B cell (primary cell): ENCODE results near the gene MBD3. TPM values are rescaled to one million over a fixed set of nuclear protein-coding genes. Genes with fewer than 3 reads are reported as not detected.

Source experiments
- ATAC-seq: fragments of 200-7000 bp; cut with Tn5 transposase; one replicate; pipeline ENCODE4 v1.10.0; 2021; ENCODE audit warnings: low read depth, mild to moderate bottlenecking, moderate number of reproducible peaks, moderate library complexity
- CTCF ChIA-PET: fragments of 350-600 bp; sonication (Branson Sonifier 250); formaldehyde crosslinking; loops from one replicate; lab custom pipeline; 2021; ENCODE audit warnings: antibody characterized with exemption, inconsistent platforms; lab: Charles Lee
- POLR2A ChIA-PET: fragments of 350-600 bp; sonication (Branson Sonifier 250); formaldehyde crosslinking; loops from one replicate; lab custom pipeline; 2021; ENCODE audit warnings: antibody characterized with exemption; lab: Charles Lee
- DNase-seq: peaks from one replicate; pipeline ENCODE4 v3.0.0; 2013
- H2AFZ ChIP-seq: 2 replicates; pipeline ENCODE4 v1.6.1; 2012; ENCODE audit warnings: mild to moderate bottlenecking, low read depth, low read length; ENCODE audit not compliant: insufficient read depth, poor library complexity, severe bottlenecking
- H3K27ac ChIP-seq, 2 donors: 1 replicate in 1 of 2; 2 replicates in 1 of 2; pipeline ENCODE4 v1.5.1; 2012 to 2013; ENCODE audit warnings: low read length in 2 of 2, mild to moderate bottlenecking in 2 of 2, moderate library complexity in 1 of 2
- H3K27me3 ChIP-seq, 4 experiments: fragments of 200-600 bp in 1 of 4; sonication (generic) in 1 of 4; replicated peaks in 1 of 4; 1 replicate in 2 of 4; 2 replicates in 2 of 4; pipeline versions ENCODE4 v1.6.1 to v1.7.0; 2013 to 2016; ENCODE audit warnings: low read length in 3 of 4, mild to moderate bottlenecking in 2 of 4, mixed read lengths in 1 of 4, moderate library complexity in 1 of 4; ENCODE audit not compliant: insufficient read depth in 4 of 4, control insufficient read depth in 3 of 4; ENCODE audit errors: control extremely low read depth in 1 of 4
- H3K36me3 ChIP-seq, 2 experiments: replicated peaks in 1 of 2; 1 replicate in 1 of 2; 2 replicates in 1 of 2; pipeline versions ENCODE4 v1.6.1 to v1.7.1; 2013; ENCODE audit warnings: low read length in 1 of 2; ENCODE audit not compliant: insufficient read depth in 2 of 2, control insufficient read depth in 1 of 2; ENCODE audit errors: control extremely low read depth in 1 of 2, extremely low read depth in 1 of 2
- H3K4me1 ChIP-seq, 2 donors: fragments of 200-600 bp in 1 of 2; sonication (generic) in 1 of 2; 1 replicate in 1 of 2; 2 replicates in 1 of 2; pipeline versions ENCODE4 v1.5.1 to v1.6.1; 2013 to 2017; ENCODE audit warnings: low read length in 2 of 2; ENCODE audit not compliant: control insufficient read depth in 2 of 2, insufficient read depth in 2 of 2
- H3K4me2 ChIP-seq: replicated peaks from 2 replicates; pipeline ENCODE3; 2012; ENCODE audit warnings: mild to moderate bottlenecking, low read depth, low read length; ENCODE audit not compliant: poor library complexity, severe bottlenecking
- H3K4me3 ChIP-seq, 5 experiments: fragments of 200-600 bp in 1 of 5; sonication (generic) in 1 of 5; 1 replicate in 3 of 5; 2 replicates in 2 of 5; pipeline versions ENCODE4 v1.5.1 to v1.7.0; 2011 to 2016; ENCODE audit warnings: low read length in 4 of 5, mild to moderate bottlenecking in 4 of 5, low read depth in 2 of 5, control low read depth in 1 of 5, moderate library complexity in 1 of 5; ENCODE audit not compliant: insufficient read depth in 1 of 5; ENCODE audit errors: control extremely low read depth in 1 of 5, extremely low read depth in 1 of 5
- H3K79me2 ChIP-seq: fragments of 200-600 bp; sonication (generic); one replicate; pipeline ENCODE4 v1.6.0; 2016; ENCODE audit warnings: low read length; ENCODE audit not compliant: control insufficient read depth, insufficient read depth
- H3K9ac ChIP-seq: fragments of 200-600 bp; sonication (generic); 2 replicates; pipeline ENCODE4 v1.6.1; 2017; ENCODE audit warnings: mild to moderate bottlenecking, low read length, moderate library complexity
- H3K9me3 ChIP-seq, 3 donors: one replicate each; pipeline versions ENCODE4 v1.6.1 to v1.7.1; 2013; ENCODE audit warnings: low read length in 2 of 3; ENCODE audit not compliant: control insufficient read depth in 2 of 3, insufficient read depth in 1 of 3; ENCODE audit errors: control extremely low read depth in 1 of 3
- H4K20me1 ChIP-seq: 2 replicates; pipeline ENCODE4 v1.6.0; 2012; ENCODE audit warnings: mild to moderate bottlenecking, low read length; ENCODE audit not compliant: insufficient read depth, control insufficient read depth, poor library complexity, severe bottlenecking
- H3K27ac Mint-ChIP-seq: one replicate; pipeline ENCODE4 v1.8.0; 2021; ENCODE audit warnings: mixed read lengths
- H3K27me3 Mint-ChIP-seq: one replicate; pipeline ENCODE4 v1.8.0; 2021; ENCODE audit warnings: mixed read lengths
- H3K4me1 Mint-ChIP-seq: one replicate; pipeline ENCODE4 v1.8.0; 2021; ENCODE audit warnings: mixed read lengths
- H3K4me3 Mint-ChIP-seq: one replicate; pipeline ENCODE4 v1.8.0; 2021; ENCODE audit warnings: mixed read lengths
- H3K9me3 Mint-ChIP-seq: one replicate; pipeline ENCODE4 v1.8.0; 2022; ENCODE audit warnings: mixed read lengths; ENCODE audit not compliant: insufficient read depth
- CTCF ChIP-seq: fragments of 200-600 bp; IDR thresholded peaks from one replicate; pipeline ENCODE4 v1.8.0; 2022; ENCODE audit warnings: antibody characterized with exemption, mild to moderate bottlenecking
- EZH2 ChIP-seq: IDR thresholded peaks from 2 replicates; pipeline ENCODE4 v1.6.1; 2012; ENCODE audit warnings: borderline replicate concordance, low read depth, mild to moderate bottlenecking, moderate library complexity, low read length; ENCODE audit not compliant: insufficient read depth, poor library complexity, severe bottlenecking
- WGBS: methylation state at CpG from one replicate; pipeline ENCODE4 v1.1.5; 2013; ENCODE audit warnings: missing lambda C conversion rate; ENCODE audit not compliant: insufficient coverage; 5-methylcytosine and 5-hydroxymethylcytosine counted together
- intact Hi-C: fragments of 100-400 bp; cut with micrococcal nuclease; formaldehyde crosslinking; loops from one replicate; pipeline ENCODE4 v1.10.0; 2022
- polyA plus RNA-seq: library from polyadenylated mRNA; depleted of rRNA; stranded (reverse); fragments of >200 nt; gene quantifications from 2 replicates; pipeline ENCODE4 v1.2.3, GENCODE V29; 2012
- total RNA-seq, 2 donors: library from RNA; stranded (reverse); fragments of 120-200 nt in 1 of 2; gene quantifications; 1 replicate in 1 of 2; 2 replicates in 1 of 2; pipeline versions ENCODE4 v1.2.3 to v1.2.4, GENCODE V29; 2013 to 2022

Gene MBD3
- total and polyA plus RNA-seq, 2 donors (not counting 1 experiment from before 2014, with no cell fraction given): 48.1 to 84.6 TPM

DNA sequence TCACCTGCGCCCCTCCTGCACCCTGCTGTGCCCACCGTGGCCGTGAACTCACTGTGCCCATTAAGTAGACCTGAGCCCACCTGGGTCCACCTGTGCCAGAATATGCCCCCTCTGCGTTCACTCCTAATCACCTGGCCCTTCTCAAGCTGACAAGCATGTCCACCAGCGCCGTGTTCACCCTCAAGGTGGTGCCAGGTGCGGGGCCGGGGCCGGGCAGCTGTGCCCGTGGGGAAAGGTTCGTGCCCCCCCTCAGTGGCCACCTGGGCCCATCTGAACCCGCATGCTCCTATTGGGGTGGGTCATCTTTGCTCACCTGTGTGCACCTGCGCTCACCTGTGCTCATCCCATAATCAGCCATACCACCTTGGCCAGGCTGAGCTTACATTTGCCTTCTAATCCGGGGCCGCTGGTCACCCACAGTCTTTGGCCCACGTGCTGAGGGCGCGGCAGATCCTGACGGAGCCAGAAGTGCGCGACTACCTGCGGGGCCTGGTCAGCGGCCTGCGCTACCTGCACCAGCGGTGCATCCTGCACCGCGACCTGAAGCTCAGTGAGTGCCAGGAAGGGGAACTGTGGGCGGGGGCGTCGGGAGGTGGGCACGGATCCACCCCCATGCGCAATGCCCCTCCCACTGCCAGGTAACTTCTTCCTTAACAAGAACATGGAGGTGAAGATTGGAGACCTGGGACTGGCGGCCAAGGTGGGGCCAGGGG is 66.4 kb downstream of the MBD3 start:
- POLR2A ChIA-PET: no interaction called here
- H3K9ac ChIP-seq: no peak overlapping the region
- H3K27ac ChIP-seq: no peak overlapping the region
- CTCF ChIA-PET: no interaction called here
- H3K36me3 ChIP-seq: no peaks in the 10 kb centered on the region
- H3K79me2 ChIP-seq: no peaks in the 10 kb centered on the region
- H3K4me1 ChIP-seq: peaks cover 3 to 8% of the 10 kb centered on the region in 2 donors
- DNase-seq (no peak), ATAC-seq (no peak)
- TF ChIP-seq EZH2 (no peak), CTCF (no peak)
- no peak overlapping the region for H3K4me2 ChIP-seq
- intact Hi-C loops: no loop called here
- no peak overlapping the region for H3K4me3 Mint-ChIP-seq
- H3K9me3 Mint-ChIP-seq: no peaks in the 10 kb centered on the region
- peaks cover 40% of the 10 kb centered on the region for H3K27me3 Mint-ChIP-seq
- H3K27ac Mint-ChIP-seq: peak overlapping the region; percentile 61
- H3K4me1 Mint-ChIP-seq: peaks cover 7% of the 10 kb centered on the region
- no peaks in the 10 kb centered on the region for H4K20me1 ChIP-seq
- WGBS: 87% methylated on average over 31 of the region's 33 CpGs
- peaks cover 0 to 7% (median 0%) of the 10 kb centered on the region in 3 donors for H3K9me3 ChIP-seq
- peaks cover 0 to 36% (median 16%) of the 10 kb centered on the region in 4 experiments for H3K27me3 ChIP-seq
- no peak overlapping the region for H2AFZ ChIP-seq
- no peak overlapping the region for H3K4me3 ChIP-seq

DNA sequence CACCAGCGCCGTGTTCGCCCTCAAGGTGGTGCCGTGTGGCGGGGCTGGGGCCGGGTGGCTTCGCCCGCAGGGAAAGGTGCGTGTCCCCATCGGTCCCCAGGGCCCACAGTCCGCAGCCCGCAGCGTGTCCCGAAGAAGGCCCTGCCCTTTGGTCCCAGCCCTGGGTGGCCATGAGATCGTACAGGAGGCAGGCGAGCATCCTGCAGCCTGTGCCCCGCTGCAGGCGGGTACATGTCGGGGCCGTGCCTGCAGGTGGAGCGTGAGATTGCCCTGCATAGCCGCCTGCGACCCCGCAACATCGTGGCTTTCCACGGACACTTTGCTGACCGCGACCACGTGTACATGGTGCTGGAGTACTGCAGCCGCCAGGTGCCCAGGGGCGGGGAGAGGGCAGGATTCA is 67.3 kb downstream of the MBD3 start:
- Histone ChIP-seq H3K9ac (no peak overlapping the region), H2AFZ (no peak overlapping the region), H3K4me1 (peaks cover 3 to 8% of the 10 kb centered on the region in 2 donors), H4K20me1 (no peaks in the 10 kb centered on the region), H3K27ac (no peak overlapping the region), H3K4me3 (no peak overlapping the region), H3K79me2 (no peaks in the 10 kb centered on the region), H3K9me3 (peaks cover 0 to 7% (median 0%) of the 10 kb centered on the region in 3 donors), H3K4me2 (no peak overlapping the region), H3K27me3 (peaks cover 0 to 36% (median 16%) of the 10 kb centered on the region in 4 experiments), H3K36me3 (no peaks in the 10 kb centered on the region)
- 68% methylated on average over 31 of the region's 31 CpGs for WGBS
- Mint-ChIP-seq H3K27me3 (peaks cover 40% of the 10 kb centered on the region), H3K4me3 (no peak overlapping the region), H3K4me1 (peaks cover 7% of the 10 kb centered on the region), H3K9me3 (no peaks in the 10 kb centered on the region), H3K27ac (no peak overlapping the region)
- CTCF ChIA-PET: no interaction called here
- DNase-seq (no peak), ATAC-seq (no peak)
- POLR2A ChIA-PET: no interaction called here
- TF ChIP-seq EZH2 (no peak), CTCF (no peak)
- intact Hi-C loops: no loop called here
